Keratinocyte (primary cell): ENCODE results near the gene C10orf90. TPM values are rescaled to one million over a fixed set of nuclear protein-coding genes. Genes with fewer than 3 reads are reported as not detected.

Experiments
- DNase-seq: peaks from one replicate; pipeline ENCODE4 v3.0.0-alpha.2; 2011; ENCODE audit warnings: low read depth, missing footprints, low spot score
- FAIRE-seq: peaks from 2 replicates; lab custom pipeline; 2011; peaks lifted over from hg19 to GRCh38; lab: Jason Lieb, UNC
- H2AFZ ChIP-seq: 2 replicates; pipeline ENCODE4 v1.6.0; 2012; ENCODE audit warnings: low read length, control low read depth, inconsistent platforms; ENCODE audit not compliant: control insufficient read depth
- H3K27ac ChIP-seq: 2 replicates; pipeline ENCODE4 v1.5.1; 2011; ENCODE audit warnings: low read length; ENCODE audit not compliant: control insufficient read depth, insufficient read depth
- H3K27me3 ChIP-seq: 3 replicates; pipeline ENCODE4 v1.6.0; 2011; ENCODE audit warnings: low read length; ENCODE audit not compliant: control insufficient read depth, insufficient read depth; ENCODE audit errors: extremely low read depth
- H3K36me3 ChIP-seq, 2 experiments: 2 replicates in 1 of 2; 3 replicates in 1 of 2; pipeline ENCODE4 v1.5.1; 2011; ENCODE audit warnings: low read length in 2 of 2, mild to moderate bottlenecking in 1 of 2; ENCODE audit not compliant: control insufficient read depth in 2 of 2, insufficient read depth in 2 of 2; ENCODE audit errors: extremely low read depth in 1 of 2
- H3K4me1 ChIP-seq: 3 replicates; pipeline ENCODE4 v1.5.1; 2011; ENCODE audit warnings: low read length; ENCODE audit not compliant: control insufficient read depth, insufficient read depth; ENCODE audit errors: extremely low read depth
- H3K4me2 ChIP-seq: 3 replicates; pipeline ENCODE4 v1.6.0; 2011; ENCODE audit warnings: low read depth, low read length; ENCODE audit not compliant: control insufficient read depth, insufficient read depth; ENCODE audit errors: extremely low read depth
- H3K4me3 ChIP-seq, 3 experiments: fragments of 200-600 bp in 1 of 3; sonication (generic) in 1 of 3; 2 replicates in 2 of 3; 3 replicates in 1 of 3; pipeline ENCODE4 v1.5.1; 2011 to 2016; ENCODE audit warnings: low read length in 3 of 3, mild to moderate bottlenecking in 3 of 3, control low read depth in 2 of 3, inconsistent platforms in 1 of 3, low read depth in 1 of 3, mixed read lengths in 1 of 3, mixed run types in 1 of 3, moderate library complexity in 1 of 3; ENCODE audit not compliant: control insufficient read depth in 2 of 3, insufficient read depth in 2 of 3; ENCODE audit errors: extremely low read depth in 1 of 3
- H3K79me2 ChIP-seq: 2 replicates; pipeline ENCODE4 v1.6.0; 2012; ENCODE audit warnings: low read length; ENCODE audit not compliant: control insufficient read depth, insufficient read depth
- H3K9ac ChIP-seq: 3 replicates; pipeline ENCODE4 v1.6.0; 2011; ENCODE audit warnings: low read length; ENCODE audit not compliant: control insufficient read depth, insufficient read depth; ENCODE audit errors: extremely low read depth
- H3K9me1 ChIP-seq: 3 replicates; pipeline ENCODE4 v1.6.0; 2011; ENCODE audit warnings: low read length; ENCODE audit not compliant: control insufficient read depth, insufficient read depth; ENCODE audit errors: extremely low read depth
- H3K9me3 ChIP-seq: 2 replicates; pipeline ENCODE4 v1.5.1; 2012; ENCODE audit warnings: low read depth, low read length; ENCODE audit not compliant: control insufficient read depth
- H4K20me1 ChIP-seq: 3 replicates; pipeline ENCODE4 v1.6.0; 2011; ENCODE audit warnings: low read length; ENCODE audit not compliant: control insufficient read depth, insufficient read depth; ENCODE audit errors: extremely low read depth
- CTCF ChIP-seq, 3 experiments: IDR thresholded peaks in 1 of 3; conservative IDR thresholded peaks in 1 of 3; optimal IDR thresholded peaks in 1 of 3; 2 replicates in 2 of 3; 3 replicates in 1 of 3; pipeline versions ENCODE3 to v1.5.1; 2011; ENCODE audit warnings: low read length in 3 of 3, mild to moderate bottlenecking in 3 of 3, moderate library complexity in 2 of 3, control low read depth in 1 of 3, inconsistent platforms in 1 of 3; ENCODE audit not compliant: insufficient read depth in 2 of 3; ENCODE audit errors: extremely low read depth in 1 of 3
- EZH2 ChIP-seq: IDR thresholded peaks from one replicate; pipeline ENCODE4 v1.6.1; 2012; ENCODE audit warnings: inconsistent platforms, mild to moderate bottlenecking, low read length, moderate library complexity
- dilution Hi-C: fragments of 300-500 bp; cut with MboI; formaldehyde crosslinking; loops from one replicate; pipeline ENCODE4 v1.7.0; 2020; ENCODE audit warnings: low sequenced_read_pairs; ENCODE audit not compliant: extremely low pct_ligation_motif_present
- polyA plus RNA-seq, 5 experiments: library from polyadenylated mRNA; depleted of rRNA in 3 of 5; stranded (reverse) in 3 of 5; stranded (forward) in 1 of 5; unstranded in 1 of 5; fragments of >200 nt; gene quantifications; 1 replicate in 1 of 5; 2 replicates in 3 of 5; 3 replicates in 1 of 5; pipeline versions ENCODE4 v1.2.1 to v1.2.3, GENCODE V29; 2011 to 2012; ENCODE audit warnings: missing spikeins in 2 of 5, low read depth in 1 of 5, low replicate concordance in 1 of 5

The C10orf90 gene
- polyA plus RNA-seq, 1 donor (not counting 4 experiments of a cell fraction or from before 2014, with no cell fraction given), result not detected

GRCh38 chr10:126564326-126564888 is 106.1 kb downstream of the C10orf90 start:
- H3K36me3 ChIP-seq, result no peaks in the 10 kb centered on the region
- dilution Hi-C loops, result no loop called here
- no peak overlapping the region for H3K4me2 ChIP-seq
- TF ChIP-seq CTCF (optimal IDR thresholded peaks at IDR 0.05 in 1 of 3, IDR thresholded peaks at IDR 0.05 in 1 of 3, conservative IDR thresholded peaks at IDR 0.05 in 1 of 3; ENCODE audit: extremely low read depth in 1 of 3, insufficient read depth in 2 of 3, low read length in 3 of 3) (no peak), EZH2 (no peak)
- no peak overlapping the region for H3K27ac ChIP-seq
- no peak for FAIRE-seq
- no peak overlapping the region for H3K9ac ChIP-seq
- no peak overlapping the region for H3K4me3 ChIP-seq
- H3K4me1 ChIP-seq, result no peaks in the 10 kb centered on the region
- no peak for DNase-seq
- no peak overlapping the region for H2AFZ ChIP-seq
- no peaks in the 10 kb centered on the region for H3K79me2 ChIP-seq
- no peaks in the 10 kb centered on the region for H4K20me1 ChIP-seq
- no peaks in the 10 kb centered on the region for H3K9me1 ChIP-seq
- no peaks in the 10 kb centered on the region for H3K27me3 ChIP-seq
- H3K9me3 ChIP-seq, result no peaks in the 10 kb centered on the region

- H3K27me3 ChIP-seq, result no peaks in the 10 kb centered on the region
- dilution Hi-C loops, result no loop called here
- no peak overlapping the region for H3K4me2 ChIP-seq
- no peaks in the 10 kb centered on the region for H4K20me1 ChIP-seq
- no peaks in the 10 kb centered on the region for H3K9me3 ChIP-seq
- H3K27ac ChIP-seq, result no peak overlapping the region
- no peak overlapping the region for H2AFZ ChIP-seq
- H3K4me3 ChIP-seq, result no peak overlapping the region
- no peak for FAIRE-seq
- H3K9me1 ChIP-seq, result no peaks in the 10 kb centered on the region
- no peaks in the 10 kb centered on the region for H3K4me1 ChIP-seq
- no peaks in the 10 kb centered on the region for H3K36me3 ChIP-seq
- TF ChIP-seq CTCF (optimal IDR thresholded peaks at IDR 0.05 in 1 of 3, IDR thresholded peaks at IDR 0.05 in 1 of 3, conservative IDR thresholded peaks at IDR 0.05 in 1 of 3; ENCODE audit: extremely low read depth in 1 of 3, insufficient read depth in 2 of 3, low read length in 3 of 3), result no peak
- no peak for DNase-seq
- no peaks in the 10 kb centered on the region for H3K79me2 ChIP-seq
- H3K9ac ChIP-seq, result no peak overlapping the region
Measured at GRCh38 chr10:126563361-126563760, 107.1 kb downstream of the C10orf90 start.
